HepG2 (cell line): ENCODE measurements around the gene NOL4L. TPM values are rescaled to one million over a fixed set of nuclear protein-coding genes. Genes with fewer than 3 reads are reported as not detected.

Experiments
- ARID2 ChIP-seq: sonication (generic); formaldehyde crosslinking; IDR thresholded peaks from 2 replicates; pipeline ENCODE4 v1.8.1; 2022; ENCODE audit warnings: mild to moderate bottlenecking, missing genetic modification reagents, borderline replicate concordance
- CHD4 ChIP-seq: fragments of 200-600 bp; sonication (generic); IDR thresholded peaks from 2 replicates; pipeline ENCODE4 v1.7.0; 2017; ENCODE audit warnings: mild to moderate bottlenecking, low read length, borderline replicate concordance
- GABPA ChIP-seq, 2 experiments: IDR thresholded peaks; 2 replicates each; pipeline ENCODE4 v1.6.1; 2011 to 2016; ENCODE audit warnings: low read depth in 2 of 2, low read length in 1 of 2, missing biosample characterization in 1 of 2, missing genetic modification characterization in 1 of 2
- GMEB1 ChIP-seq: sonication (generic); formaldehyde crosslinking; IDR thresholded peaks from 2 replicates; pipeline ENCODE4 v1.5.1; 2020; ENCODE audit warnings: missing genetic modification reagents, mild to moderate bottlenecking, borderline replicate concordance
- ISL2 ChIP-seq: sonication (generic); formaldehyde crosslinking; IDR thresholded peaks from 2 replicates; pipeline ENCODE4 v1.5.0; 2020; ENCODE audit warnings: missing genetic modification reagents
- MLX ChIP-seq: IDR thresholded peaks from 2 replicates; pipeline ENCODE4 v1.6.1; 2016
- RBAK ChIP-seq: sonication (generic); formaldehyde crosslinking; IDR thresholded peaks from 2 replicates; pipeline ENCODE4 v1.5.1; 2020; ENCODE audit warnings: mild to moderate bottlenecking, missing genetic modification reagents
- SALL1 ChIP-seq: sonication (generic); formaldehyde crosslinking; IDR thresholded peaks from 2 replicates; pipeline ENCODE4 v1.8.0; 2022; ENCODE audit warnings: mild to moderate bottlenecking, missing genetic modification reagents
- SKIL ChIP-seq: sonication (generic); formaldehyde crosslinking; IDR thresholded peaks from 2 replicates; pipeline ENCODE4 v1.8.0; 2022; ENCODE audit warnings: missing genetic modification reagents, mild to moderate bottlenecking, moderate library complexity, borderline replicate concordance
- TFAP4 ChIP-seq: sonication (generic); IDR thresholded peaks from 2 replicates; pipeline ENCODE4 v1.6.1; 2016; ENCODE audit warnings: low read depth, borderline replicate concordance
- TFDP1 ChIP-seq: IDR thresholded peaks from 2 replicates; pipeline ENCODE4 v1.6.1; 2016; ENCODE audit warnings: missing compliant biosample characterization, missing genetic modification reagents, borderline replicate concordance
- ZBTB10 ChIP-seq: sonication (generic); formaldehyde crosslinking; IDR thresholded peaks from 2 replicates; pipeline ENCODE4 v1.4.0; 2020; ENCODE audit warnings: missing genetic modification reagents, borderline replicate concordance
- ZFX ChIP-seq: sonication (generic); formaldehyde crosslinking; IDR thresholded peaks from 2 replicates; pipeline ENCODE4 v1.4.0; 2020; ENCODE audit warnings: mild to moderate bottlenecking, low read depth, missing genetic modification reagents, moderate library complexity
- ZFY ChIP-seq: sonication (generic); formaldehyde crosslinking; IDR thresholded peaks from 2 replicates; pipeline ENCODE4 v1.4.0; 2020; ENCODE audit warnings: missing genetic modification reagents
- ZNF160 ChIP-seq: sonication (generic); formaldehyde crosslinking; IDR thresholded peaks from 2 replicates; pipeline ENCODE4 v1.8.0; 2022; ENCODE audit warnings: mild to moderate bottlenecking, inconsistent platforms, missing genetic modification reagents
- ZNF460 ChIP-seq: sonication (generic); formaldehyde crosslinking; IDR thresholded peaks from 2 replicates; pipeline ENCODE4 v1.5.1; 2020; ENCODE audit warnings: missing genetic modification reagents, mild to moderate bottlenecking, borderline replicate concordance
- ZNF552 ChIP-seq: sonication (generic); formaldehyde crosslinking; IDR thresholded peaks from 2 replicates; pipeline ENCODE4 v1.9.0; 2022; ENCODE audit warnings: missing genetic modification reagents, mild to moderate bottlenecking, borderline replicate concordance
- ZNF773 ChIP-seq: sonication (generic); formaldehyde crosslinking; IDR thresholded peaks from 2 replicates; pipeline ENCODE4 v1.4.0; 2020; ENCODE audit warnings: missing genetic modification reagents, borderline replicate concordance
- polyA plus RNA-seq, 8 experiments: library from polyadenylated mRNA; depleted of rRNA in 3 of 8; stranded (reverse) in 7 of 8; unstranded in 1 of 8; fragments of >200 nt; fragmentation: Illumina TruSeq in 4 of 8; extraction: Trizol in 4 of 8; gene quantifications; 2 replicates each; pipeline versions ENCODE4 v1.2.1 to v1.2.3, GENCODE V29; 2011 to 2016; ENCODE audit warnings: low read depth in 4 of 8, missing spikeins in 1 of 8, mixed read lengths in 1 of 8; ENCODE audit not compliant: insufficient read depth in 1 of 8
- total RNA-seq, 5 experiments: library from RNA; depleted of rRNA; stranded (reverse); fragments of >200 nt; fragmentation: Illumina TruSeq; extraction: Trizol; gene quantifications; 2 replicates each; pipeline ENCODE4 v1.2.3, GENCODE V29; 2016; ENCODE audit warnings: low read depth in 1 of 5

NOL4L gene
- total and polyA plus RNA-seq, 2 of the 13 experiments (the other 11 are each of a cell fraction or from before 2014, with no cell fraction given), result 16.6 to 35.4 TPM

- TF ChIP-seq GMEB1 (CRISPR knock-in tag) (no peak), ZNF773 (CRISPR knock-in tag) (peak; percentile 48; the same call in 1 of the 2 replicates), TFDP1 (CRISPR knock-in tag) (peak; percentile 24; the same call in 1 of the 2 replicates), MLX (CRISPR knock-in tag) (peak; percentile 43; the same call in 1 of the 2 replicates), ZNF552 (0 out of 2 replicates have a peak, but pooled peaks have one; percentile 36), ISL2 (CRISPR knock-in tag) (peak; percentile 44), RBAK (CRISPR knock-in tag) (no peak; the same call in 1 of the 2 replicates), TFAP4 (peak; percentile 8; the same call in 1 of the 2 replicates), ZFX (peak; percentile 49; the same call in 1 of the 2 replicates), SALL1 (CRISPR knock-in tag) (peak; percentile 65), ZFY (peak; percentile 53), SKIL (CRISPR knock-in tag) (no peak), ZBTB10 (peak; percentile 72; the same call in 1 of the 2 replicates), ARID2 (no peak), GABPA (IDR thresholded peaks at IDR 0.05; ENCODE audit: low read depth, low read length) (no peak), GABPA (CRISPR knock-in tag; IDR thresholded peaks at IDR 0.05; ENCODE audit: low read depth) (peak; percentile 42; the same call in 1 of the 2 replicates), ZNF460 (CRISPR knock-in tag) (no peak), ZNF160 (CRISPR knock-in tag) (0 out of 2 replicates have a peak, but pooled peaks have one; percentile 23), CHD4 (peak; percentile 22; the same call in 1 of the 2 replicates)
These were observed 23.9 kb downstream of the NOL4L start (continued) for GRCh38 chr20:32560989-32561830.
